ENCODE data around the gene RBX1. TPM values are rescaled to one million over a fixed set of nuclear protein-coding genes. Genes with fewer than 3 reads are reported as not detected.

Gene RBX1
- total RNA-seq, 1 donor from 2014 or later = 50.6 TPM

GRCh38 chr22:40972587-40972986, 21.4 kb downstream of the RBX1 start:
- Histone ChIP-seq H3K4me1 (no peaks in the 10 kb centered on the region), H3K4me3 (no peak overlapping the region), H3K27me3 (no peaks in the 10 kb centered on the region), H3K27ac (no peak overlapping the region), H3K36me3 (peaks cover 33 to 37% of the 10 kb centered on the region in 2 donors), H3K9me3 (no peaks in the 10 kb centered on the region)
- intact Hi-C loops (cut with DNase I) = no loop called here
- no peak for TF ChIP-seq CTCF (IDR thresholded peaks at IDR 0.05)
- DNase-seq (ENCODE audit: low spot score in 2 of 2) = no peak

DNA sequence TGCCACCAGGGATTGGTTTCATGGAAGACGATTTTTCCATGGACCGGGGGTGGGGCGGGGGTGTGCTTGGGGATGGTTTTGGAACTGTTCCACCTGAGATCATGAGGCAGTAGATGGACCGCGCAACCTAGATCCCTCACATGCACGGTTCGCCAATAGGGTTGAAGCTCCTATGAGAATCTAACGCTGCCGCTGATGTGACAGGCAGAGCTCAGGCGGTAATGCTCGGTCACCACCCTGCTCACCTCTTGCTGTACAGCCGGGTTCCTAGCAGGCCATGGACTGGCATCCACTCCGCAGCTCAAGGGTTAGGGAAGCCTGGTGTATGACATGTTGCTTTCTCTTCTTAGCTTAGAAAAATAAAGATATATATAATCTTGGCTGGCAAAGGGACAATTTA, 22.0 kb downstream of the RBX1 start:
- no peak overlapping the region for H3K4me3 ChIP-seq
- H3K4me1 ChIP-seq = no peaks in the 10 kb centered on the region
- H3K27me3 ChIP-seq = no peaks in the 10 kb centered on the region
- no peak for TF ChIP-seq CTCF (IDR thresholded peaks at IDR 0.05)
- H3K9me3 ChIP-seq = no peaks in the 10 kb centered on the region
- no peak overlapping the region for H3K27ac ChIP-seq
- peaks cover 28 to 31% of the 10 kb centered on the region in 2 donors for H3K36me3 ChIP-seq
- DNase-seq (ENCODE audit: low spot score in 2 of 2) = no peak
- intact Hi-C loops (cut with DNase I) = no loop called here

DNA sequence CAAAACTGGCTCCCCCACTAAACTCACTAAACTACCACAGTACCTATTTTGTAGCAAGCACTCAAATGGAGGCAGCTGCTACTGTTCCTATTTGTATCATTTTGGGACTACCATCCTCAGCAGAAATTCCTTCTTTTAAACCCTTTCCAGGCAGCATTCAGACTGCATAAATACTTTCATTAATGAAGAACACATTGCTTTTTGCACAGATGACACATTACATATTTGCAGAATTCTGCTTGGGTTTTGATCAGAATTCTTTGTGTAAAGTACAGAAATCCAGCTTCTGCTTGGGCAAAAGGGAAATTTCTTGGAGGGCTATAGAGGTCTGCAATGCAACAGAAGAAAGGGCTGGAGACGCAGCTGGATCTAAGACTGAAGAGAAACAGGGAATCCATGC, 24.2 kb downstream of the RBX1 start:
- H3K36me3 ChIP-seq = peaks cover 14 to 16% of the 10 kb centered on the region in 2 donors
- no peaks in the 10 kb centered on the region for H3K9me3 ChIP-seq
- no peak overlapping the region for H3K4me3 ChIP-seq
- no peaks in the 10 kb centered on the region for H3K27me3 ChIP-seq
- intact Hi-C loops (cut with DNase I) = no loop called here
- no peak for TF ChIP-seq CTCF (IDR thresholded peaks at IDR 0.05)
- no peak for DNase-seq (ENCODE audit: low spot score in 2 of 2)
- H3K27ac ChIP-seq = no peak overlapping the region
- no peaks in the 10 kb centered on the region for H3K4me1 ChIP-seq

- no peaks in the 10 kb centered on the region for H3K4me1 ChIP-seq
- no peaks in the 10 kb centered on the region for H3K27me3 ChIP-seq
- H3K4me3 ChIP-seq = no peak overlapping the region
- no peak overlapping the region for H3K27ac ChIP-seq
- peaks cover 10 to 11% of the 10 kb centered on the region in 2 donors for H3K36me3 ChIP-seq
- DNase-seq (ENCODE audit: low spot score in 2 of 2) = no peak
- intact Hi-C loops (cut with DNase I) = no loop called here
- no peaks in the 10 kb centered on the region for H3K9me3 ChIP-seq
- no peak for TF ChIP-seq CTCF (IDR thresholded peaks at IDR 0.05)
Measured at GRCh38 chr22:40976866-40977700, 25.9 kb downstream of the RBX1 start.

GRCh38 chr22:40979198-40979597, 28.0 kb downstream of the RBX1 start:
- no peak for DNase-seq (ENCODE audit: low spot score in 2 of 2)
- H3K36me3 ChIP-seq = no peaks in the 10 kb centered on the region
- H3K4me3 ChIP-seq = no peak overlapping the region
- intact Hi-C loops (cut with DNase I) = no loop called here
- H3K9me3 ChIP-seq = no peaks in the 10 kb centered on the region
- H3K27ac ChIP-seq = no peak overlapping the region
- no peak for TF ChIP-seq CTCF (IDR thresholded peaks at IDR 0.05)
- H3K27me3 ChIP-seq = no peaks in the 10 kb centered on the region
- no peaks in the 10 kb centered on the region for H3K4me1 ChIP-seq

Data from ascending aorta (tissue), 2 donors.